Endothelial cell of umbilical vein (primary cell): ENCODE results near the gene FAM20B.

Experiments
- CTCF ChIP-seq, 2 donors: IDR thresholded peaks; 1 replicate in 1 of 2; 2 replicates in 1 of 2; pipeline ENCODE4 v1.5.1; 2011; ENCODE audit warnings: low read length in 2 of 2, mild to moderate bottlenecking in 2 of 2, moderate library complexity in 2 of 2, control low read depth in 1 of 2, inconsistent platforms in 1 of 2, low read depth in 1 of 2; ENCODE audit not compliant: insufficient read depth in 1 of 2; ENCODE audit errors: extremely low read depth in 1 of 2
- EZH2 ChIP-seq: IDR thresholded peaks from 2 replicates; pipeline ENCODE4 v1.6.1; 2012; ENCODE audit warnings: borderline replicate concordance, low read depth, mild to moderate bottlenecking, moderate library complexity, low read length, inconsistent platforms; ENCODE audit not compliant: severe bottlenecking
- POLR2AphosphoS5 ChIP-seq: IDR thresholded peaks from 2 replicates; pipeline ENCODE4 v1.6.1; 2012; ENCODE audit warnings: low read depth, mild to moderate bottlenecking, control low read depth, low read length, moderate library complexity; ENCODE audit not compliant: insufficient read depth

- TF ChIP-seq POLR2AphosphoS5 (no peak), EZH2 (no peak), CTCF (IDR thresholded peaks at IDR 0.05; ENCODE audit: extremely low read depth in 1 of 2, insufficient read depth in 1 of 2, low read depth in 1 of 2, low read length in 2 of 2) (no peak)
Observed at GRCh38 chr1:178997428-178997827, 28.3 kb upstream of the FAM20B start.
